HG02852 (cell line): ENCODE measurements around the gene CRMP1.

Source experiments
- ATAC-seq: cut with Tn5 transposase; IDR thresholded peaks from one replicate; pipeline ENCODE4 v1.9.1; 2021; ENCODE audit warnings: mild to moderate bottlenecking, moderate library complexity; ENCODE audit not compliant: unreplicated experiment

Gene CRMP1

DNA sequence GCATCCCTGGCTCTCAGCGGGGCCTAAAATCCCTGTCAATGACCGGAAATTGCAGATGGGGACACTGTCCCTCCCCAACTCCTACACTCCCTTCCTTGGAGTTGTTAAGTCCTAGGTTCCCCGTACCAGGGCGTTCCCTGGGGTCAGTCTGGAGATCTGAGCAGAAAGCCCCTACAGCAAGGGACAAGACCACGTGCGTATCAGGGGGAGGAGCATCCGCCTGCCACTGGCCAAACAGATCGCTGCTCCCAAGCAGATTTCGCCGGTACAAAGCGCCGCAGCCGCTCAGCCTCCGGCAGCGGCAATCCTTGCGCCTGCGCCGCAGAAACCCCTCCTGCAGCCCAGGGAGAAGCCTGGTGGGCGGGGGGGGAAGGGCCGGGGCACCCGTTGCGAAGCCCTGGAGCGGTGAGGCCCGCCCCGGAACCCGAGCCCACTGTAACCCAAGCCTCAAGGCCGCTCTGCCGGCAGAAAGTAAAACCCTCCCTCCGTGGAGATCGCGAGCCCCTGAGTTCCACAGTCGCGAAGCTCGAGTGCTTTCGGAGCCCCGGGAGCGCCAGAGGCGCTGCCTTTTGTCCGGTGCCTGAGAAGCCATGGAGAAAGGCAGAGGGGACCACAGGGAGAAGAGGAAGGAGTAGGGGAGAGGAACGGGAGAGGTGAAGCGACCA lies 2.7 kb downstream of the CRMP1 start:
- ATAC-seq = no peak

DNA sequence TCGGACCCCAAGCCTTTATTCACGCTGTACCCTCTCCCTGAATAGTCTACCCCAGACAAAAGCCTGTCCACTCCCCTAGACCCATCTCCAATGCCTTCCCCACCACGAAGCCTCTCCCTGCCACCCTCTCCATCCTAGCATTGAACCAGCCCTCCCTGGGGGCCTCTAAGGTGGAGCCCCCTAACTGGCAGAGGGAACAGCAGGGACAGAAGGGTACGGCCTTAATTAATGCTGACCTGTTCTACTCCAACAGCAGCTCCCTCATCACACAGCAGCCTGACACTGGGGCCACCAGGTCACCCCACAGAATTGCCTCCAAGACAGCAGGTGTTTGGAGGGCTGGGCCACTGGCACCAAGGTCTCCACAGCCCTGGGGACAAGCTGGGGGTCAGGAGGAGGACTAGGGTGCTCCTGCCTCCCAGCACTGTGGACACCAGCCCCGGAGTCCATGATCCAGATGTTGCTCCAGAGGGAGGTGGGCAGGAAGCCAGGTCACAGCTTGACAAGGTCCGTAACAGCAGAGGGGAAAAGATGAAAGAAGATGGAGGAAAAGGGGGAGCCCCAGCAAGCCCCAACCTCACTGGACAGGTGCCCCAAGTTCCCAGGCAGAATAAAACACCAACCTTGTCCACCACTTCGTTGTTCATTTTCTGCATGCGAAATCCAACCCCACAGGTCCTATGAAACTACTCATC lies 3.7 kb downstream of the CRMP1 start:
- no peak for ATAC-seq

DNA sequence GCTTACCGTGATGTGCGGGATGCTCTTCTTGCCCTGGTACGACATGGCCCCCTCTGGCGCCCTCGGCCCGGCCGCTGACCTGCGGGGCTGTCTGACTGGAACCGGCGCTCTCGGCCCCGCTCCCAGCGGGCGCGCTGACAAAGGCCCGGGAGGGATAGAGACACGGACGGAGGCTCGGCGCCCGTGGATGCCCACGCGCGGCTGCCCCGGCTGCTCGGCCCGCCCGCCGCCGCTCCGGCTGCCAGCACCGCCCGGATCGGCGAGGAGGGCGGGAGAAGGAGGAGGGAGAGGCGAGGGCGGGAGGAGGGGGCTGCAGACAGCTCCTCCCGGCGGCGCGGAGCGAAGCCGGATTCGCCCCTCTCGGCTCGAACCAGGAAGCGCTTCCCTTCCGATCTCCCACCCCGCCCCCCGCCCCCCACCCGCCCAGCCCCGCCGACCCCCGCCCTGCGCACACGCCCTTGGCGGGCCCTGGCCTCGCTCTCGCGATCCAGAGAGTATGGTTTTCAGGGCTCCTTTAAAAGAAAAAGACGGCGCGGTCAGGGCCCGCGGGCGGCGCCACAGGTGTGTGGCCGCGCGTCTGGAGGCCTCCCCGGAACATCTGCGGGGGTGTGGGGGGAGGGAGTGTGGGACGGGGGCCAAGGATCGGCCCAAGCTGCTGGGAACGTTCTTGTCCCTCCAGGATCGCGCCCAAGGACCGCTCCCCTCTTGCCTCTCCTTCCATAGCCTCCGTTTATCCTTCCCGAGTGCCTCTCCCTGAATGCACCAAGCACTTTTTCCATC lies 4.5 kb downstream of the CRMP1 start:
- ATAC-seq = no peak

DNA sequence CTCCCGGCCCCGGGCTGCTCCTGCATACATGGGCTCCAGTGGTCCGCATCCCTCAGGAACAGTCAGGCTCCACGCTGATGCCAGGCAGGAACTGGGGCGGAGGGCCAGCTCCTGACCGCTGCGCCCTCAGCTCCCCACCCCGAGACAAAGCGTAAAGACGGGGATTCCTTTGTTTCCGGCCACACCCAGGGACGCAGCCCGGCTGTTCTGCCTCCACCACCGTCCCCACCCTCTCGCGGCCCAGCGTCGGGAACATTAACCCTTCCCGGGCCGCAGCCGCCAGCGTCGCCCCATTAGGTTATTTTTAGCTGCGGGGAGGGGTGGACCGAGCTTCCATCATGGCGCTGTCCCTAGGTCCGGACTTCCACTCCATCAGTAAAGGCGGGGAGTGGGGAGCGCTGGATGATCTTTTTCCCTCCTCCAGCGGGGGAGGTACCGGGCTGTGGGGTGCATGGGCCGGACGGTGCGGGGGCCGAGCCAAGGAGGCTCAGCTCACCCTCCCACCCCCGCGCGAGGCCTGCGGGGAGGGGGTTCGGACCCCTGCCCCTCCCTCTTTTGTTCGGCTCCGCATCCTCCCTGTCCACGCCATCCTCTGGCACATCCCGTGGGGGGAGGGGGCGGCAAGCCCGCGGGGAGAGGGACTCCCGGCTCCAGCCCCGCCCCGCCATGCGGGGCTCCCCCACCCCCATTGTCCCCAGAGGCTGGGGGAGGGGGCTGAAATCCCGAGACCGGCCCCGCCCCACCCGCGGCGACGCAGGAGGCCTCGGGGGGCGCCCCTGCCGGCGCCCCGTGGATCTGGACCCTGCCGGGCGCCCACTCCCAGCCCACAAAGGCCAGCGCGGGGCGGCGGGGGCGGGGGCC lies 5.3 kb downstream of the CRMP1 start:
- ATAC-seq = no peak

DNA sequence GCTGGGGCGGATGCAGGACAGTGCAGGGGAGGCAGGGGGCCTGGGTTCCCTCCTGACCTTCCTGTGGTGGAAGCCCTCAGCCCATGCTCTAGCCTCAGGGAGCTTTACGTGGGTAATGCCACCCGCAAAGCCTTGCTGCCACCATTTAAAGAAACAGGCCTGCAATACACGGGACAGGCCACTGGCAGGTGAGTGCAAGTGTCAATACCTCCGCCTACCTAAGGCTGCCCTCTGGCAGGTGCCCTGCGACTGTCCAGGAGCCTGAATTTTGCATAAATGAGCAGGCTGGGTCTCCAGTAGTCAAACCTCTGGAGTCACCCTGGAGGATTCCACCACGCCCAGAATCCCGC lies 5.9 kb downstream of the CRMP1 start:
- ATAC-seq = no peak

DNA sequence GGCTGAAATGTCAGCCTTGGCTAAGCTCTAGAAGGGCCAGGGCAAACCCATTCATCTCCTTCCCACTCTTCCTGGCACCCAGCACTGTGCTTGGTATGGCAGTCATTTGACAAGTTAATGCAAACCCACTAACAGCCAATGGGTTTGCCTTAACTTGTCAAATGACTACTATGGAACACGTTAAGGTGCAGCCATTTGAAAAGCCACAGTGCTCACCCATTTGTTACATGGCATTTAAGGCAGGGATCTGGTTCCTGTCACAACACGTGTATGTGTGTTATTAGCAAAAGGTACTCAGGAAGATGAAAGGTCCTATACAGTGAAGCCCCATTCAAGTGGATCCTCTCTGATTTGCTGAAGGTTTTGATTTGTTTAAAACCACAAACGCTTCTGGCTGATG lies 7.2 kb downstream of the CRMP1 start:
- ATAC-seq = no peak

DNA sequence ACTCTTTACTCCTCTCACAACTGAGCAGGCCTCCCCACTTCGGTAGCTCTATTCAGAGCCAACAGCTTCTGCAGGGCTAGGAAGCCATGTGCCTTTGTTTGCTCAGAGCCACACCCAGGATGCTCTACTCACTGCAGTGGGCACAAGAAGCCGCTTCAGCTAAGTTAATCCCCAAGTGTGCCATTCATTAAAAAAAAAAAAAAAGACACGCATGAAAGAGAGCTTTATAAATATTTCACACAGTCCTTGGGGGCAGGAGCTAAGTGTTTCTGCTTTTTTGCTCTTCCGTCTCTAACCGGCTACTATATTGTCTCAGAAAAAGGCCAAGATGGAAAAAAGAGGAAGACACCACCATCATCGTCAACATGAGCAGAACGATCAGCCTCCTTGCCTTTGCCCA lies 8.1 kb downstream of the CRMP1 start:
- ATAC-seq = no peak

DNA sequence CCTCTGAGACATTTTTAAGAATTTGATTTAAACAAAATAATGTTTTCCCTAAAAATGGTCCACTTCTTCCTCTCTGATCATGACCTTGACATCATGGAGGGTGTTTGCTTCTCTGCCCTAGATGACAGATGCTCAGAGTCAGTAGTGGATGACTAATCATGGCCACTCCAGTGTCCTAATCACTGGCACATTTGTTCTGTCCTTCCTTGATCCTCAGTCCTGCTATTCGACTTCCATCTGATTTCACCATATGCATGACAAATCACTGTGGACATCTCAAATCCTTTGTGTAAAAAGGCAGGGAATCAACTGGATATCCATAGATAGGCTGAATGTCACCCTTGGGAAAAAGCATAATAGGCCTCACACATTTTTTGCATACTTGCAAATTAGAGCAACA lies 9.0 kb downstream of the CRMP1 start:
- ATAC-seq = no peak

DNA sequence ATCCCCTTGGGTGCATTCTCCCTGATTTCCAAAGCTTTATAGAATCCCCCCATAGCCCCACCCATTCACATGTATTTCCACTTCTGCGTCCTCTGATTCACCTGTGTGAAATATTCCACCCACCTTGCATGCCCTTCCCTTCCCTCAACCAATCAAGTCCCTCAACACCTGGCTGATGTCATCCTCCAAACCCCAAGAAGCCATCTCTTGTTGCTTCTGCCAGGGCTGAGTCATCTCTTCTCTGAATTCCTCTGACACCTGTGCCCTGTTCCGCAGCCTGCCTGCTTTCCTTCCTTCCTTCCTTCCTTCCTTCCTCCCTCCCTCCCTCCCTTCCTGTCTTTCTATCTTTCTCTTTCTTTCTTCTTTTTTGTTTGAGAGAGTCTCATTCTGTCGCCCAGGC lies 9.9 kb downstream of the CRMP1 start:
- ATAC-seq = no peak

DNA sequence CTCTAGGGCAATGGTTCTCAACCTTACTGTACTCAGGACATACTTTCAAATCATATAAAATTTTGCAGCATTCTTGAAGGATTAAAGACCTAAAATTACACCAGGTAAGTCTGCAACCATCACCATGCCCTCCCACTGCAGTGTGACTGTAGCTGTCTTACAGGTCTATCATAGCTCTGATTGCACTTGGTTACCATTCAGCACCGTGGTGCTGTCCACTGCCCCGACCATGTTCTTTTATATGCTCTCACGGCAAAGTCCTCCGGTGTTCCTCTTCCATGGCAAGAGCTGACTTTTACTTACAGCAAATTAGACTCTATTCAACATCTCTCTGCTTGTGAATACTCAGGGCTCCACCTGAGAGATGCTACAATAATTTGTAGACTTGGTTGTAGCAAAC lies 11.5 kb downstream of the CRMP1 start:
- ATAC-seq = no peak

DNA sequence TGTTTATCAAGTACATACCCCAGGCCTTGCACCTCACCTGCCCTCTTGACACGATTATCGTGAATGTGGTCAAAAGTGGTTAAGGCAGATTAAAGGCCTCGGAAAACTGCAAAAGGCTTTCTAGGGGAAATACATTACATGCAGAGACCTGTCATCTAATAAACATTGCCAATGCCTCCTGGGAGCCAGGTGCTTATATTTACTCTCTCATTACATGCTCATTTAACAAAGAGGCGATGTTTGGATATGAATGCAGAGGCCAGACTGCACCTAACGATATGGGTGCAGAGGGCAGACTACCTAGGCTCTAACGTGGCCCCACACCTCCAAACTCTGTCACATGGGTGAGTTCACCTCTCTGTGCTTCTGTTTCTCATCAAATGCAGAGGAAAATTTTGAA lies 14.5 kb downstream of the CRMP1 start:
- ATAC-seq = no peak

DNA sequence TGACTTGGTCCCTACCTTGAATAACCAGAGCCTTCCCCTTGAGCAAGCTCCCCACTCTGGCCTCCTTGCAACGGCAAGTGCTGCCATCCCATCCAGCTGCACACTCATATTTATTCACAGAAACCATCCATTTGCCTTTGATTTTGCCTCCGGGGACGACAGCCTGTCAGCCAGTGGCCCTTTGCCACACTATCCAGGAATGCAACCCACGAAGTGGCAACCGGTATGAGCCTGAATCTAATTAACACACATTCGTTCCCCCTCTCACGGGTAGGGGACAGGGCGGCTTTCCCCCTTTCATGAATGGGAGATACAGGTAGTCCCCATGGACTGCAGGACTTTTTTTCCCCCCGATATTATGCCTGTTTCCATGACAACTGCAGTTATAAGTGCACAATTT lies 15.5 kb downstream of the CRMP1 start:
- ATAC-seq = no peak

DNA sequence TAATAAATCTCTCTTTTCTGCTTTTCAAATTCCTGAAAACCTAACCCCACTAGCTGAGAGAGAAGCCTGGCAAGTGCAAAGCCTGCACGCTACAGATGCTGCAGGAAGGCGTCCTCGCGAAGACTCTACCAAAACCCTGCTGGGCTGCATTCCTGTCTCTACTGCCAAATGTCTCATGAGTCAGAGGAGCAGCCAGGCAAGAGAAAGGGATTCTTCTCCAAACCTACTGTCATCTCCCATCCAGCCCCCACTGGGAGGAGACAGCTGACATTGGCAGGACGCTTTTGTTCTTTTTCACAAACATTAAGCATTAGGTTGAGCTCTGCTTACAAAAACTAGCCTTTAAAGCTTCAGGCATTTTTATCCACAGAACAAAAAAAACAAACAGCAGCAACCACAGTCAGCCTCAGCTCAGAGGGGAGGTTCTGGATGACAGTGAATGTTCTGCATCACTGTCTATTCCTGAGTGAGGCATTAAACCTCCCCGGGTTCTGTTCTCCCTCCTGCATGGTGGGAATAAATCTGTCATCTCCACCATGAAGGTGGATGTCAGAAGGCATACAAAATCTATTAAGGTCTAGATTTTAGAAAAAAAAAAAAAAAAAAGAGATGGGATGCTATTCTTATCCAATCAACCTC lies 18.0 kb downstream of the CRMP1 start:
- no peak for ATAC-seq

DNA sequence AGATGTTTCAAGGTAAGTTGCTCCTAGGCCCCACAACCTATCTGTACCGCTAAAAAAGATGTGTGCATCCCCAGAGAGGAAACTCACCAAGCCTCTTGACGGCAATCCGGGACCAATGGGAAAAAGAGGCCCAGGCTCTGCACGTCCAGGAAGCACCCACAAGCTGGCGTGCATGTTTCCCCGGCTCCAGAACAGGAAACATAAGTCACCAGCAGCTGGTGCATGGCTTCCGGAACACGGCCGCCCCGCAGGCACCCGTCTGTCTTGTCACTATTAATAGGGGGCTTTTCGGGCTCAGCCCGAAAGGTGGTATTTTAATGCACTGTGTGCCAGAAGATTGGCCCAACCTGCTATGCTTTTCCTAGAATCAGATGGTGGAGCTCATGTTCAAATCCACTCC lies 22.2 kb downstream of the CRMP1 start:
- no peak for ATAC-seq

DNA sequence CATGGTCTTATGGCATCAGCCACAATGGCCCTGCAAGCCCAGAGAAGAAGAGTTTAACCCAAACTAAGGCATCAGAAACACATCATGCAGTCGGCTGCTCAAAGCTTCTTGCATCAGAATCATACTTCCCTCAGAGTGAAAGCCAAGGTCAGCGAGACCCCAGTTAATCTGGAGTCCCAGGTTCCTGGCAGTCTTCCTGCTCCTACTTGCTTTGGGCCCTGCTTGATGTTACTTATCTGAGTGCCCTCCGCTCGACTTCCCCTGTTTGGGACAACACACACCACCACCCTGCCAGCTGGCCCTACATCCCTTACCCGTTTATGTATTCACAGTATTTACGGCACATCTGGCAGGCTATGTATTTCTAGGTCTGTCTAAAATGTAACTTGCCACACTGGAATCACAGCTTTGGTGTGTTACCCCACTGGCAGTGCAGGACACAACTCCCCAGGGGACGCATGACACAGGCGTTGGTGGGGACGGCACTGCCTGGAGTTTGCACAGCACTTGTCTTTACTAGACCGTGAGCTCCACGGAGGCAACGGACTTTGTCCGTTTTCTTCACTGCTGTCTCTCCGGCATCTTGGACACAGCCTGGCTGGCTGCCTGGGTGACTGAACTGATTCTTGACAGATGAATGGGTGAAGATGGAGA lies 22.8 kb downstream of the CRMP1 start:
- no peak for ATAC-seq

DNA sequence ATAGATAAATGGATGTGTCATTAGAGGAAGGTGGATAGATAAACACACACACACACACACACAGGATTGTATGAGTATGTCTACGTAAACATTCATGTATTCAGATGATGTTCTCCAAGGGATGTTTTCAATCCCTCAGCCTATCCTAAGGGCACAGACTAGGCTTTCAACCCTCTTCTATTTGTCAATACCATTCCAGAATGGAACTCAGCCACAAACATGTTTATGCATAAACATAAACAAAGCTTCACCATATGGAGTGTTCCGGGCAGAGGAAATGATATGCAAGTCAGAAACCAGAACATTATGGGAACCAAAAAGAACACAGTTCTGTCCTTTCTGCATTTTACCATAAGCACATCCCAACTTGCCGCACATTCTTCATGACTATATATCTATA lies 25.0 kb downstream of the CRMP1 start:
- no peak for ATAC-seq

DNA sequence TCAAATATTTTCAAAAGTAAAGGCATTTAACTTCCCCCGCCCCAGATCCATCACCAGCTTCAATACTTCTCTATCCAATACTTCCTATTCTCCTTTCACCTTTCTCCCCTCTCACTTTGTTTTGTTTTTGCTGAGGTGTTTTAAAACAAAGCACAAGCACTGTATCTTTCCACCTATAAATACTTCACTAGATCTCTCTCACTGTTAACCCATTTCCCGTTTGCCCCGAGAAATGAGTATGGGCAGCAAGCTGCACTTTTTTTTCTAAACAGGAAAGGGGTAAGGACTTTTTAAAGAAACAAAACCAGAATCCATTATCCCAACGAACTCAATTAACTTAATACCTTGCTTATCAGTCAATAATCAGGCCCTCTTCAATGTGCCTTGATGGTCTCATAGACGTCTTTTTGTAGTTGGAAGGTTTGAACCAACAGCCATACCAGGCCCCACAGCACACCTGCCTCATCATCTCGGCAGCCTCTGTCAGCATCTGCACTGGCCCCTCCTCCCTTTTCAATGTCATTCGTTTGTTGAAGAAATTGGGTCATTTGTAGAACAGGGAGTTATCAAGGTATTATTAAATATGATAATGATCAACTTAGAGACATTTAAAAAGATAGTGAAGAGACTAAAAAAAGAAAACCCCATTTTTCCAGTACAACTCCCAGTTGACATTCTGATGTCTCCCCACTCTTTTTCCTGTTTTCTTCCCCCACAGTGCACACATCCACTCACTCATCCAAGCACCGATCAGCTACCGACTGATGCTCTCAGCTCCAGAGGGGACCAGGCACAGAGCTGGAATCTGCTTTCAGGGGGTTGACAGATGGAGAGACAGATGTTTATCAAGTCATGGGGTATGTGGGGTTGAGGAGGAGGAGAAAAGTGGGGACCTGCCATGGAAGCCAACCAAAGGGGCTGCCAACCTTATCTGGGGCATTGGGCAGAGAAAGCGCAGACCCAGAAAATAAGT lies 25.8 kb downstream of the CRMP1 start:
- no peak for ATAC-seq

DNA sequence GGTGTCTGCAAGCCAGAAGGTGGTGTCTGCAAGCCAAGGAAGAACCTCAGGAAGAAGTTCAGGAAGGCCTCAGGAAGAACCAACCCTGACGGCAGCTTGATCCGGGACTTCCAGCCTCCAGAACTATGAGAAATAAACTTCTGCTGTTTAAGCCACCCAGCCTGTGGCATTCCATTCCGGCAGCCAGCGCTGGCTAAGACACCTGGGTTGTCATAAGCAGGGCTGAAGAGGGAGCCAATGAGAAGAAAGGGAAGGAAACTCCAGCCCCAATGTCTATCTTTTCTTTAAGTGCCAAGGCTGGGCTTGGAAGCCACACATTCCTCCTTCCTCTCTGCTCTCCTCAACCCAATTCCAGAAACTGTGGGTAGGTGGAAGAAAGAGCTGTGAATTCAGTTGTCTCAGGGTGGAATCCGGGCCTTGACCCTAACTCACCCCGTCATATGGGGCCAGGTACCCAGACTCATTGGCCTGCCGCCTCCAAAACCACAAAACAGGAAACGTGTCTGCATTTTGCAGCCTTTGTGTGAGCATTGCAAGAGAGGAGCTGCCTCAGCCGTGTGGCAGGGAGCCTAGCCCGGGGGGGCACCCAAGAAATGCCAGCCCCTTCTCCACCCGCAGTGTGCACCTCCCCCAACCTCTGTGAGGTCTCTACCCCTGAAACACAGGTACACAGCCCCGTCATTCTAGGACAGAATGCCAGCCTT lies 26.8 kb downstream of the CRMP1 start:
- ATAC-seq = no peak
